ENCODE data around the gene SCARB1. TPM values are rescaled to one million over a fixed set of nuclear protein-coding genes. Genes with fewer than 3 reads are reported as not detected.

SCARB1 gene
- total RNA-seq, 1 experiment from 2014 or later, result 44.9 TPM

DNA sequence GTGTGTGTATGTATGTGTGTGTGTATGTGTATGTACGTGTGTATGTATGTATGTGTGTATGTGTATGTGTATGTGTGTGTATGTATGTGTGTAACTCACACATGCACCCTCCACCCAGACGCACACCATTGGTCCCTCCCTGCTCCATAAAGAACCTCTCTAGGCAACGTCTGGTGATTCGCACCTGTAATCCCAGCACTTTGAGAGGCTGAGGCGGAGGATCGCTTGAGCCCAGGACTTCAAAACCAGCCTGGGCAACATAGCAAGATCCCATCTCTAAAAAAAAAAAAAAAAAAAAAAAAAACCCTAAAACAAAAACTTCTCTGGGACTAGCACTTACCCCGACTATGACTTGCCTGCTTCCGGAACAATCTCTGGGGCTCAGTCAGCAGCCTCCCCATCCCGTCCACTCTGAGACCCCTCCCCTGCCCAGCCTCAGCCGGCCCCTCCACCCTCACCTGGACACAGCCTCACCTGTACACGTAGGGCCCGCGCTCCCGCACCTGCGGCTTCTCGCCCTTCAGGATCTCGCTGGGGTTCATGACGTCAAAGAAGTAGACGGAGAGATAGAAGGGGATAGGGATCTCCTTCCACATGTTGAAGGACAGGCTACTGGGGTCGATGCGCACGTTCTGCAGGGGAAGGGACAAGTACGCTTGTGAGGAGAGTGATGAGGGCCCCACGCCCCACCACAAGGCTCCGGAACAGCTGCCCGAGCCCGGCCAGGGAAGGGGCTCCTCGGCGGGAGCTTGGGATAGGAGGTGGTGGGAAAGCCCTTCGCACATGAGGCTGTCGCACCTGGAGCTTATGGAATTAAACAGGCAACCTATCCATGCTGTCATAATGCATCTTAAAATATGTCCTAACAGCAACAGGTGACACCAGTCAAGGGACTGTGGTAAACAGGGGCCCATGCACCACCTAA, 46.3 kb downstream of the SCARB1 start:
- H3K27me3 ChIP-seq (ENCODE audit: control insufficient read depth, insufficient read depth, low read length), result no peaks in the 10 kb centered on the region
- DNase-seq, result no peak
- no peak overlapping the region for H3K4me3 ChIP-seq (ENCODE audit: insufficient read depth, low read depth, low read length)
- peaks cover 7% of the 10 kb centered on the region for H3K36me3 ChIP-seq (replicated peaks; ENCODE audit: control insufficient read depth, insufficient read depth, low read length)

DNA sequence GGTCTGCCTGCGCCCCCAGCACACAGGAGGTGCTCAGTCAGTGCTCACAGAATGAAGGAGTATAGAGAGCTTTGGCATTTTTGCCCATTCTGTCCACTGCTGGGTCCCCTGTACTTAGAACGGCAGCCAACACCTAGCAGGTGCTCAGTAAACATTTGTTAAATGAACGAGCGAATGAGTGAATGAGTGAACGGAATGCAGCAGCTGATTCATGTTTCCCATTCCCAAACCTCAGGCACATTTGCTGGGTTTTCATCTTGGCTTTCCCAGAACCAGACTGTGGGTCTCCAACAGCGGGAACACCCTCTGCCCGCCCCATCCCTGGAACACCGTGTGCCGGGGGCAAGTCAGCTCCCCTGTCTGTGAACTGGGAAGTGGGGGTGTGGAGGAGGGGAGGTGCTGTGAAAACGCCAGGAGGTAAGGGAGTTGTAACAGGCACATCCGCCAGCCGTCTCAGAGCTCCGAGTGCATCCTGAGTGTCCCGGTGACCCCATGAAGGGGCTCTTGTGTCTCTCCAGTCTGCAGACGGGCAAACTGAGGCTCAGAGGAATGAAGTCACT, 47.3 kb downstream of the SCARB1 start:
- H3K27me3 ChIP-seq (ENCODE audit: control insufficient read depth, insufficient read depth, low read length), result no peaks in the 10 kb centered on the region
- H3K36me3 ChIP-seq (replicated peaks; ENCODE audit: control insufficient read depth, insufficient read depth, low read length), result peaks cover 7% of the 10 kb centered on the region
- no peak for DNase-seq
- no peak overlapping the region for H3K4me3 ChIP-seq (ENCODE audit: insufficient read depth, low read depth, low read length)

DNA sequence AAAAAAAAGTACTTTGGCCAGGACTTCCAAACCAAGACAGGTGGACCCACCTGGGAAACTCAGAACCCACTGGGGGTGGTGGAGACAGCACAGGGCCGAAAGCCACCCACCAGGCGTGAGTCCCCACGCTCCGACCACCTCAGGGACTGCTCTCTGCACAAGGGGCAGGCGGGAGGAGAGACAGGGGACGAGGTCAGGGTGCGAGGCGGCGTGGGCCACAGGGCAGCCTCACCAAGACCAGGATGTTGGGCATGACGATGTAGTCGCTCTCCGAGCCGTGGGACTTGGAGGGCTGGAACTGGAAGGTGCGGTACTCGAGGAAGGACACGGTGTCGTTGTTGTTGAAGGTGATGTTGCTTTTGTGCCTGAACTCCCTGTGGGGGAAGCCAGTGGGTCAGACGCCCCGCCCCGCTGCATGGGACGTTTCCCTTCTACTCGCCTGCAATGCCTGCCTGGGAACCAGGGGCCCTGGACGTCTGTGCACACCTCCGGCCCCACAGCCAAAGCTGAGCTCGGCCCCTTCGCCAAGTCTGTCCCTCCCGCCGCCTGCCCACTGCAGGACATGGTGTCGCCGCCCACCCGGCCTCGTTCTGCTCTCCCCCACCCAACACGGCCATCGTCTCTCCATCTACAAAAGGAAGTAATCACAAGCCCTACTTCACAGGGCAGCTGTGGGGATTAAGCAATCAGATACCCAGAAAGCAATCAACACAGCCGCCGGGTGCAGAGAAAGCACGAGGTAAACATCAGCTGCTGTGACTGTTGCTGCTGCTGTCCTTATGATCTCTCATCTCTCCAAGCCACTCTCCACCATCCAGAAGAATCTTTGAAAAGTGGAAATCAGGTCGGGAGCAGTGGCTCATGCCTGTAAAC, 48.7 kb downstream of the SCARB1 start:
- Histone ChIP-seq H3K4me3 (ENCODE audit: insufficient read depth, low read depth, low read length) (no peak overlapping the region), H3K36me3 (replicated peaks; ENCODE audit: control insufficient read depth, insufficient read depth, low read length) (peaks cover 7% of the 10 kb centered on the region), H3K27me3 (ENCODE audit: control insufficient read depth, insufficient read depth, low read length) (no peaks in the 10 kb centered on the region)
- no peak for DNase-seq

DNA sequence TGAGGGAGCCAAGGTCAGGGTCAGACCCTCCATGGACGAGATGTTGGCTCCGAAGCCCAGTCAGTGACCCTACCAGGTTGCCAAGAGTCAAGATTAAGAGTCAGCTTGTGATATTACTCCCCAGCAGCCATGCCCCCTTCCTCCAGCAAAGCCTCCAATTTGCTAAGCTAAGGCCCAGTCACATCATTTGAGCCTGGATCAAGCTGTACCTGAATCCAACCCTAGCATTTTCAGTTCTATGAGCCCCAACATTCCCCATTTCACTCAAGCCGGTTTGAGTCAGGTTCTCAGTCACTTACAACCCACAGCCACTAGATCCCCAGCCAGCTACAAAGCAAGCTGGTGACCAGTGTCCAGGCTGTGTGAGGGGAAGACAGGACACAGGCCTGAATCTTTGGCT, 49.9 kb downstream of the SCARB1 start:
- H3K27me3 ChIP-seq (ENCODE audit: control insufficient read depth, insufficient read depth, low read length), result no peaks in the 10 kb centered on the region
- no peak for DNase-seq
- H3K4me3 ChIP-seq (ENCODE audit: insufficient read depth, low read depth, low read length), result no peak overlapping the region
- peaks cover 8% of the 10 kb centered on the region for H3K36me3 ChIP-seq (replicated peaks; ENCODE audit: control insufficient read depth, insufficient read depth, low read length)

DNA sequence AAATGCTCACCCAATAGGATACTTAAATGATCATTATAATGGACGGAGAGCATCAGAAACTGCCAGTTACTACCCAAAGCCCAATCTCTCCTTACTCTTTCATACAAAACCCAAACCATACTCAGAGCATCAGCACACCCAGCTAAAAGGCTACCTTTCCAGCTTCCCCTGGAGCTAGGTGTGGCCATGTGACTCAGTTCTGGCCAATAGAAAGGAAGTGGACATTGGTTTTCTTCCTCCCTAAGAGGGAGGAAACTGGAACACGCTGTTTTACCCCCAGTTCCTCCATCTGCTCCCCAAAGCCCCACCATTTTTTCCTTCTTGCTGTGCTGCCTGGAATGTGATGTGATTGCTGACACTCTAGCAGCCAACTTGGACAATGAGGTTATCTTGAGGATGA, 50.7 kb downstream of the SCARB1 start:
- no peaks in the 10 kb centered on the region for H3K27me3 ChIP-seq (ENCODE audit: control insufficient read depth, insufficient read depth, low read length)
- H3K36me3 ChIP-seq (replicated peaks; ENCODE audit: control insufficient read depth, insufficient read depth, low read length), result peaks cover 8% of the 10 kb centered on the region
- no peak overlapping the region for H3K4me3 ChIP-seq (ENCODE audit: insufficient read depth, low read depth, low read length)
- no peak for DNase-seq

DNA sequence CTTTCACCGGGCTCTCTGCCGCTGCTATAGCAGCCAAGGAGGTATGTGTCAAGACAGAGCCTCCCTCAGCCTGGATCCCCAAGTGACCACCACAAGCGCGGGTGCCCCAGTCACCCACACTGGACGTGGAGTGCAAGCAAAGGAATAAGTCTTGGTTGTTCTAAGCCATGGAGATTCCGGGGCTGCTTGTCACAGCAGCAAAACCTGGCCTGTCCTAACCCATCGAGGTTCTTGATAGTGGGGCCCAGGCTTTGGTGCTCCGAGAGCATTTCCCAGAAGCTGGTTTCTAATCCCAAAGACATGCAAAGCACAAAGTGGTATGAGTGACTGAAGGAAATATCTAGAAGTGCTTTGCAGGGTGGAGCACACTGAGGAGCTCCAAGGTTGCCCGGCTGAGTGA, 51.3 kb downstream of the SCARB1 start:
- Histone ChIP-seq H3K36me3 (replicated peaks; ENCODE audit: control insufficient read depth, insufficient read depth, low read length) (peaks cover 8% of the 10 kb centered on the region), H3K27me3 (ENCODE audit: control insufficient read depth, insufficient read depth, low read length) (no peaks in the 10 kb centered on the region), H3K4me3 (ENCODE audit: insufficient read depth, low read depth, low read length) (no peak overlapping the region)
- no peak for DNase-seq

DNA sequence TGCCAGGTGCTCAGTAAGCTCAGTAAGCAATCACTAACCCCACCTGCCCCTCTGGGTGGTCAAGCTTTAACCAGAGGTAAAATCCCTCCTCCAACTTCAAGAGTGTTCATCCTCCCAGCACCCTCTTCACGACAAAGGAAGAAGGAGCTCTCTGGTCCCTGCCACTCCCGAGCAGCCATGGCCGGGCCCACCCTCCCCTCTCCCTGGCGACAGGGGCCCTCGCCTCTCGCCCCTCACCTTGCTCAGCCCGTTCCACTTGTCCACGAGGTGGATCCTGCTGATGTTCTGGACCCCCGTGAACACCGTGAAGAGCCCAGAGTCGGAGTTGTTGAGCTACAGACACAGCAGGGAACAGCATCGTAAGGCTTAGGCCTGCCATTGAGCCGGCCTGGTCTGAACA, 52.0 kb downstream of the SCARB1 start:
- DNase-seq, result no peak
- Histone ChIP-seq H3K36me3 (replicated peaks; ENCODE audit: control insufficient read depth, insufficient read depth, low read length) (peaks cover 8% of the 10 kb centered on the region), H3K4me3 (ENCODE audit: insufficient read depth, low read depth, low read length) (no peak overlapping the region), H3K27me3 (ENCODE audit: control insufficient read depth, insufficient read depth, low read length) (no peaks in the 10 kb centered on the region)

DNA sequence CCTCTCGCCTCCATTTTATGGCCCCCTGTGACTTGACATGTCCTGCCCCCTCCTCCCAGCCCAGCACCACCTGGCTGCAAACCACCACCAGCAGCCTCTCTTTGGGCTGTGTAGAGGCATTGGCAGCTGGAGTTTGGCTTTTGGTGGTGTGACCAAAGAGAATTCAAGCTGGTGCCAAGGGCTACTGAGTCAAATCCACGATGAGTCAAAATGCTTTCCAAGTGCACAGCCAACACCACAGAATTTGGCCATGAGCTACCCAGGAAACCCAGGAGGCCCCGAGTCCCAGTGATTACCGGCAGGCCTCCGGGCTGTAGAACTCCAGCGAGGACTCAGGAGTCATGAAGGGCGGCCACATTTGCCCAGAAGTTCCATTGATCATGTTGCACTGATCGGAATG, 53.8 kb downstream of the SCARB1 start:
- Histone ChIP-seq H3K27me3 (ENCODE audit: control insufficient read depth, insufficient read depth, low read length) (no peaks in the 10 kb centered on the region), H3K4me3 (ENCODE audit: insufficient read depth, low read depth, low read length) (no peak overlapping the region), H3K36me3 (replicated peaks; ENCODE audit: control insufficient read depth, insufficient read depth, low read length) (peaks cover 10% of the 10 kb centered on the region)
- no peak for DNase-seq

DNA sequence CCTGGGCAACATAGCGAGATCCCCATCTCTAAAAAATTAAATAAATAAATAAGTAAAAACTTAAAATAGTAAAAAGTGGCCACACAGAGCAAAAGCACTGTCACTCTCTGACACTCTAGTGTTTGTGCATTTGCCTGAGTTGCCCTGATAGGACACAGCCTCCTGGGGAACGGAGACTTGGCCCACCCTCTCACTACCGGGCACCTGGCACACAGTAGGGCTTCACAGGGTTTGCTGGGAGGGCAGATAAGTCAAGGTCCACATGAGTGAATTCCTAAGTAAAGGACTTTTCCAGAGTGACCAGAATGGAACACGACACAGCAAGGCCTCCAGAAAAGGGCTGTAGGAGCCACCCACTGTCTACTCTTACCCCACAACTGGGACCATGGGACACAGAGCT, 54.3 kb downstream of the SCARB1 start:
- no peak for DNase-seq
- Histone ChIP-seq H3K4me3 (ENCODE audit: insufficient read depth, low read depth, low read length) (no peak overlapping the region), H3K27me3 (ENCODE audit: control insufficient read depth, insufficient read depth, low read length) (no peaks in the 10 kb centered on the region), H3K36me3 (replicated peaks; ENCODE audit: control insufficient read depth, insufficient read depth, low read length) (peaks cover 10% of the 10 kb centered on the region)

DNA sequence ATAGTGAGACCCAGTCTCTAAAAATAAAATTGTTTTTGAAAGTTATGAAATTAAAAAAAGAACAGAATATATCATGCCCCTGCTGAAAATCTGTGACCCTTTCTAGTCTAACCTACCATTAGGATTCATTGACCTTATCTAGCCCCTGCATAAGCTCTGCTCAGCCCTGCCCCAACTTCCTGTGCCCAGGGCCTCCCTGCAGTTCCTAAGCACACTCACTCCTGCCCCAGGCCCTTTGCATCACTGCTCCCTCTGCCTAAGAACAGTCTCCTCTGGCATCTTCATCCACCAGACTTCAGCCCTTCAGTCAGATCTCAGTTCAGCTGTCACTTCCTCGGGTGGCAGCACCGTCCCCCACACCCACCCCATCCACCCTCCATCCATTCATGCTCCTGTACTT, 55.4 kb downstream of the SCARB1 start:
- Histone ChIP-seq H3K36me3 (replicated peaks; ENCODE audit: control insufficient read depth, insufficient read depth, low read length) (peaks cover 6% of the 10 kb centered on the region), H3K27me3 (ENCODE audit: control insufficient read depth, insufficient read depth, low read length) (no peaks in the 10 kb centered on the region)

DNA sequence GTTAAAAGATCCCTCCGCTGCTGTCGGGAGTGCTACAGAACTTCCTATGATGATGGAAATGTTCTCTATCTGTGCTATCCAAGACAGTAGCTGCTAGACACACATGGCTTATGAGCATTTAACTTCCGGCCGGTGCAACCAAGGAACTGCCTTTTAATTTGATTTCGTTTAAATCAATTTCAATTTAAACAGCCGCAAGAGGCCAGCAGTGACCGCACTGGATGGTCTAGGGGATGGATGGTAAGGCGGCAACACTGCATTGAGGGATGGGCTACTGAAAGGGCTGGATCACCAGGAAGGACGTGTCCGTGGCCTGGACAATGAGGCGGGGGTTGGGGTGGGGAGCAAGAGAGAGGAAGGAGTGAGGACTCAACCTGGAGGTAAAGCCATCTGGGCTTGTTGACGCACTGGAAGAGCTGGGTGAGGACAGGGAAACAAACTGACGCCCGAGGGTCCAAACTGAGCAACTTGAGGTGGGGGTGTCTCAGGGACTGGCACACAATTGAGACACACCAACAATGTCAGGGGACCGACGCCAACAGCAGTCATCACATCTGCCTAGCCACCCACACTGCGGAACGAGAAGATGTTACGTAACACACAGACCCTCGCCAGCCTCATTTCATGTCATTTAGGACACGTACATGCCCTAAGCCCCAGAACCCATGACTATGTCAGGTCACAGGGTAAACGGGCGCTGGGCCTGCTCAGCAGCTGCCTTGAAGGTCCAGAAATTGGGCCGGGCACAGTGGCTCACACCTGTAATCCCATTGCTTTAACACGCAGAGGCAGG, 57.6 kb downstream of the SCARB1 start:
- no peaks in the 10 kb centered on the region for H3K27me3 ChIP-seq (ENCODE audit: control insufficient read depth, insufficient read depth, low read length)
- H3K36me3 ChIP-seq (replicated peaks; ENCODE audit: control insufficient read depth, insufficient read depth, low read length), result peaks cover 4% of the 10 kb centered on the region
- H3K4me3 ChIP-seq (ENCODE audit: insufficient read depth, low read depth, low read length), result no peak overlapping the region
- no peak for DNase-seq

More for the DNA sequence above, 55.4 kb downstream of the SCARB1 start:
- no peak overlapping the region for H3K4me3 ChIP-seq (ENCODE audit: insufficient read depth, low read depth, low read length)
- DNase-seq, result no peak

DNA sequence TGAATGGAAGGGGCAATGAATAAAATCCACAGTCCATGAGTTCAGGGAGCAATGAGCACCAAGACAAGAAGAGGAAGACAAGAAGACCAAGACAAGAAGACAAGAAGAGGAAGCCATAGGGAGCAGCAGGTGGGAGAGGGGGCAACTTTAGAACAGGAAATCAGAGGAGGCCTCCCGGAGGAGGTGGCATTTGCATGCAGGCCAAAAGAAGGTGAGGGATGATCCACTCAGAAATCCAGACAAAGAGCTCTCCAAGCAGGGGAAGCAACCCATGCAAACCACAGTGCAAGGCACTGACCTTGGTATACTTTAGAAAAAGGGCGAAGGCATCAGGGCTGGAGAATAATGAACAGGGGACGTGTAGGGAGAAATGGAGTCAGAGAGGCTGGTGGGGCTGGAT, 58.6 kb downstream of the SCARB1 start:
- H3K4me3 ChIP-seq (ENCODE audit: insufficient read depth, low read depth, low read length), result no peak overlapping the region
- no peaks in the 10 kb centered on the region for H3K27me3 ChIP-seq (ENCODE audit: control insufficient read depth, insufficient read depth, low read length)
- peaks cover 4% of the 10 kb centered on the region for H3K36me3 ChIP-seq (replicated peaks; ENCODE audit: control insufficient read depth, insufficient read depth, low read length)
- DNase-seq, result no peak

DNA sequence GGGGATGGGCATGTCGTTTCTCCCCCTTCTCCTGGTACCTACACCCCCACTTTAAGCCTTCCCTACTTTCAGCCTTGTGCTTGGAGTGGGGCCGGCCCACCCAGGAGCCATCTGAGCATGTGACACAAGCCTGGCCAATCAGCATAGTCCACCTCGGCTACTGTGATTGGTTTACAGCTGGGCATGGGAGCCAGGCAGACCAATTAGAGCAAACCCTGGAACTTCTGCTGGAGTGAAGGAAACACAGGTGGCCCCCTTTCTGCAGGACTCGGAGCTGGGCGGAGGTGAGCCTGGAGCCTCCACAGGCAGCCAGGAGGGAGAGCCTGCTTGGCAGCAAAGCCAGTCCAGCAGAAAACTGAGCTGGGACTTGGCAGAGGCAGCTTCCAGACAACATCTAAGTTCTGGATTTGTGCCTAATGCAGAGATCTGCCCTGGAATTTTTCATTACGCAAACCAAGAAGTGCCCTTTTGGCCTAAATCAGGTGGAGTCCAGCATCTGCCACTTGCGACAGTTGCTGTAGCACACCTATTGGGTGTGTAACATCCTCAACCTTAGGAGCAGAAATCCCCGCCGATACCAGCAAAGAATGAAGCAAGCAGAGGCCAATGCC, 59.5 kb downstream of the SCARB1 start:
- DNase-seq, result peak; percentile 87
- Histone ChIP-seq H3K27me3 (ENCODE audit: control insufficient read depth, insufficient read depth, low read length) (no peaks in the 10 kb centered on the region), H3K4me3 (ENCODE audit: insufficient read depth, low read depth, low read length) (no peak overlapping the region), H3K36me3 (replicated peaks; ENCODE audit: control insufficient read depth, insufficient read depth, low read length) (peaks cover 3% of the 10 kb centered on the region; the same call in 1 of the 2 replicates)

DNA sequence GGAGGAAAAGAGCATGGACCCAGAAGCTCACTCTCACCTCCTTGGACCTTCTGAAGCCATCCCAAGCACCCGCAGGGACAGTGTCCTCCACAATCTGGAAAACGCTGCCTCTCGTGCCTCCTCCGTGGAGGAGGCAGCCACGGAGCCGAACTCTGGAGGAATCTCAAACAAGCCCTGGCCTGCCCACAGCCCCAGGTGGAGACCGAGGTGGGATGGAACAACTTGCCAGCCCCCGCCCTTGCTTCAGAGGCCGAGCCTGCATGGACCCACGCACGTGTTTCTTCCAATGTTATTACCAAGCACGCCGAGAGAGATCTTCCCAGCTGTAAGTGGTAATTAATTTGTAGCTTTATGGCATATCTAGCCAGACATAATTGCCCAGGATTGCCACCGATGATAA, 61.3 kb downstream of the SCARB1 start:
- H3K36me3 ChIP-seq (replicated peaks; ENCODE audit: control insufficient read depth, insufficient read depth, low read length), result peaks cover 3% of the 10 kb centered on the region; the same call in 1 of the 2 replicates
- H3K27me3 ChIP-seq (ENCODE audit: control insufficient read depth, insufficient read depth, low read length), result no peaks in the 10 kb centered on the region
- no peak for DNase-seq
- H3K4me3 ChIP-seq (ENCODE audit: insufficient read depth, low read depth, low read length), result no peak overlapping the region

All from H7 (cell line).